Breast epithelium (tissue), 3 donors: ENCODE results near the gene CASD1.

ENCODE experiments used
- POLR2A ChIP-seq: fragments of 450-650 bp; IDR thresholded peaks from one replicate; pipeline ENCODE4 v1.6.1; 2016; ENCODE audit warnings: antibody characterized with exemption, mild to moderate bottlenecking, moderate library complexity
- POLR2AphosphoS5 ChIP-seq, 3 donors: sonication (generic); formaldehyde crosslinking; IDR thresholded peaks; one replicate each; pipeline ENCODE4 v1.6.1; 2017; ENCODE audit warnings: antibody characterized with exemption in 3 of 3
- TF ChIP-seq, protein P1 (sequence below), 3 donors: fragments of 450-650 bp; IDR thresholded peaks; one replicate each; pipeline ENCODE4 v1.5.1; 2016 to 2017; ENCODE audit warnings: antibody characterized with exemption in 3 of 3, mild to moderate bottlenecking in 3 of 3, moderate library complexity in 3 of 3

DNA sequence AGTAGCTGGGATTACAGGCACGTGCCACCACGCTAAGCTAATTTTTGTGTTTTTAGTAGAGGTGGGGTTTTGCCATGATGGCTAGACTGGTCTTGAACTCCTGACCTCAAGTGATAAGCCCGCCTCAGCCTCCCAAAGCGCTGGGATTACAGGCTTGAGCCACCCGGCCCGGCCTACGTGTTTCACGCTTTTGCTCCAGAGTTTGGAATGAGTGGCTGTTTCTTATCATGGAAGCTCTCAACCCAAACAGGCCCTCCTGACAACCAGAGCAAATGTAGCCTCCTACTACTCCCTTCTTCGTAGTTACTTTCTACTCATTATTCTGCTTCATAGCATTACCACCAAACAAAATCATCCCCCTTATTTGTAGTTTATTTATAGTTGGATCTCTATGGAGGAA, 26.8 kb upstream of the CASD1 start:
- TF ChIP-seq, protein P1, sequence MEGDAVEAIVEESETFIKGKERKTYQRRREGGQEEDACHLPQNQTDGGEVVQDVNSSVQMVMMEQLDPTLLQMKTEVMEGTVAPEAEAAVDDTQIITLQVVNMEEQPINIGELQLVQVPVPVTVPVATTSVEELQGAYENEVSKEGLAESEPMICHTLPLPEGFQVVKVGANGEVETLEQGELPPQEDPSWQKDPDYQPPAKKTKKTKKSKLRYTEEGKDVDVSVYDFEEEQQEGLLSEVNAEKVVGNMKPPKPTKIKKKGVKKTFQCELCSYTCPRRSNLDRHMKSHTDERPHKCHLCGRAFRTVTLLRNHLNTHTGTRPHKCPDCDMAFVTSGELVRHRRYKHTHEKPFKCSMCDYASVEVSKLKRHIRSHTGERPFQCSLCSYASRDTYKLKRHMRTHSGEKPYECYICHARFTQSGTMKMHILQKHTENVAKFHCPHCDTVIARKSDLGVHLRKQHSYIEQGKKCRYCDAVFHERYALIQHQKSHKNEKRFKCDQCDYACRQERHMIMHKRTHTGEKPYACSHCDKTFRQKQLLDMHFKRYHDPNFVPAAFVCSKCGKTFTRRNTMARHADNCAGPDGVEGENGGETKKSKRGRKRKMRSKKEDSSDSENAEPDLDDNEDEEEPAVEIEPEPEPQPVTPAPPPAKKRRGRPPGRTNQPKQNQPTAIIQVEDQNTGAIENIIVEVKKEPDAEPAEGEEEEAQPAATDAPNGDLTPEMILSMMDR (IDR thresholded peaks at IDR 0.05): no peak
- TF ChIP-seq POLR2AphosphoS5 (IDR thresholded peaks at IDR 0.05): no peak
- no peak for TF ChIP-seq POLR2A
